SK-N-SH treated with all-trans-retinoic acid at 6 μM for 48 hours (cell line): ENCODE data around the gene DGCR2.

ENCODE experiments used
- ATAC-seq: fragments of 200-7000 bp; cut with Tn5 transposase; 3 replicates; pipeline ENCODE4 v1.9.1; 2020; ENCODE audit warnings: mild to moderate bottlenecking, moderate library complexity
- ARNTL ChIP-seq: fragments of 450-650 bp; formaldehyde crosslinking; IDR thresholded peaks from 2 replicates; pipeline ENCODE4 v1.5.0; 2020; ENCODE audit warnings: low read depth, mild to moderate bottlenecking, moderate library complexity, borderline replicate concordance
- BACH2 ChIP-seq: fragments of 250-450 bp; sonication (Bioruptor Pico); IDR thresholded peaks from 2 replicates; pipeline ENCODE4 v1.9.0; 2021; ENCODE audit warnings: mild to moderate bottlenecking, borderline replicate concordance
- CSDC2 ChIP-seq: fragments of 250-450 bp; sonication (Bioruptor Pico); IDR thresholded peaks from 2 replicates; pipeline ENCODE4 v1.5.0; 2020; ENCODE audit warnings: mild to moderate bottlenecking, moderate library complexity
- ESRRG ChIP-seq: fragments of 250-450 bp; sonication (Bioruptor Pico); IDR thresholded peaks from 2 replicates; pipeline ENCODE4 v1.6.1; 2021; ENCODE audit warnings: mild to moderate bottlenecking
- GLIS3 ChIP-seq: fragments of 250-450 bp; sonication (Bioruptor Pico); IDR thresholded peaks from 2 replicates; pipeline ENCODE4 v1.5.0; 2020; ENCODE audit warnings: mild to moderate bottlenecking, moderate library complexity
- ISL1 ChIP-seq: fragments of 250-450 bp; sonication (Bioruptor Pico); IDR thresholded peaks from 2 replicates; pipeline ENCODE4 v2.1.2; 2022; ENCODE audit warnings: mild to moderate bottlenecking, moderate library complexity
- OSR1 ChIP-seq: fragments of 250-450 bp; sonication (Bioruptor Pico); IDR thresholded peaks from 2 replicates; pipeline ENCODE4 v1.8.0; 2022; ENCODE audit warnings: moderate library complexity, mild to moderate bottlenecking, inconsistent platforms
- PPARA ChIP-seq: fragments of 250-450 bp; sonication (Bioruptor Pico); IDR thresholded peaks from 2 replicates; pipeline ENCODE4 v1.5.0; 2020; ENCODE audit warnings: mild to moderate bottlenecking, borderline replicate concordance
- SNAI2 ChIP-seq: fragments of 250-450 bp; sonication (Bioruptor Pico); IDR thresholded peaks from 2 replicates; pipeline ENCODE4 v1.5.0; 2020; ENCODE audit warnings: mild to moderate bottlenecking, moderate library complexity
- TOX ChIP-seq: fragments of 250-450 bp; sonication (Bioruptor Pico); IDR thresholded peaks from 2 replicates; pipeline ENCODE4 v1.8.0; 2021; ENCODE audit warnings: mild to moderate bottlenecking, moderate library complexity, borderline replicate concordance
- TSHZ2 ChIP-seq: fragments of 250-450 bp; sonication (Bioruptor Pico); IDR thresholded peaks from 2 replicates; pipeline ENCODE4 v1.5.0; 2020; ENCODE audit warnings: mild to moderate bottlenecking, moderate library complexity
- ZC3H10 ChIP-seq: fragments of 250-450 bp; sonication (Bioruptor Pico); IDR thresholded peaks from 2 replicates; pipeline ENCODE4 v1.5.1; 2021; ENCODE audit warnings: mild to moderate bottlenecking, moderate library complexity
- ZFP3 ChIP-seq: fragments of 250-450 bp; sonication (Bioruptor Pico); IDR thresholded peaks from 2 replicates; pipeline ENCODE4 v1.5.0; 2020; ENCODE audit warnings: mild to moderate bottlenecking, moderate library complexity
- ZFP30 ChIP-seq: fragments of 450-650 bp; formaldehyde crosslinking; IDR thresholded peaks from 2 replicates; pipeline ENCODE4 v1.5.0; 2022; ENCODE audit warnings: mild to moderate bottlenecking, moderate library complexity
- ZNF565 ChIP-seq: fragments of 450-650 bp; formaldehyde crosslinking; conservative IDR thresholded peaks from 2 replicates; pipeline ENCODE4 v1.5.0; 2020; ENCODE audit warnings: low read depth, mild to moderate bottlenecking, moderate library complexity
- ZNF70 ChIP-seq: fragments of 450-650 bp; formaldehyde crosslinking; IDR thresholded peaks from 2 replicates; pipeline ENCODE4 v1.5.0; 2020; ENCODE audit warnings: mild to moderate bottlenecking, moderate library complexity
- ZNF8 ChIP-seq: fragments of 450-650 bp; formaldehyde crosslinking; IDR thresholded peaks from 2 replicates; pipeline ENCODE4 v1.5.0; 2020; ENCODE audit warnings: mild to moderate bottlenecking, moderate library complexity
- TF ChIP-seq, protein P1 (sequence below): fragments of 250-450 bp; sonication (Bioruptor Pico); IDR thresholded peaks from 2 replicates; pipeline ENCODE4 v1.8.0; 2020; ENCODE audit warnings: mild to moderate bottlenecking, moderate library complexity, borderline replicate concordance
- TF ChIP-seq, protein P2 (sequence below): fragments of 250-450 bp; sonication (Bioruptor Pico); IDR thresholded peaks from 2 replicates; pipeline ENCODE4 v1.5.1; 2020; ENCODE audit warnings: low read depth, mild to moderate bottlenecking, moderate library complexity

Gene DGCR2

DNA sequence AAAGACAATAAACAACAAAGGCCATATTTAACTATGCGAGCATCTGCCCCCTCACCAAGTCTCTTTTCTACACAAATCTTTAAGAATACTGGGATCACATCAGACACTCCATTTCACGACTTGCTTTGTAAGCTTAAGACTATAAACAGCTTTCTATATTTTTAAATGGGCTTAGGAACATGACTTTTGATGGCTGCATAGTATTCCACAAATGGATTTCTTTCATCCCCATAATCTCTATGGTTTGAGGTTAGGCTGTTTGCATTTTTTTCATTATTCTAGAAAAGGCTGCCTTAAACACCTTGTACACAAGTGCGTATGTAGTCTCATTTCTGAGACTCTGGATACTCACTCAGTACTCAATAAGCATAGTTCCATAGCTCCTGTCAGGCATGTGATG is 52.8 kb downstream of the DGCR2 start:
- ATAC-seq, result no peak
- no peak for TF ChIP-seq TOX (CRISPR knock-in tag)
- no peak for TF ChIP-seq ZC3H10 (CRISPR knock-in tag)
- no peak for TF ChIP-seq ZFP30
- TF ChIP-seq CSDC2 (CRISPR knock-in tag), result no peak
- TF ChIP-seq ESRRG (CRISPR knock-in tag), result no peak
- TF ChIP-seq ZNF565, result no peak
- TF ChIP-seq ZFP3 (CRISPR knock-in tag), result no peak
- TF ChIP-seq, protein P1, sequence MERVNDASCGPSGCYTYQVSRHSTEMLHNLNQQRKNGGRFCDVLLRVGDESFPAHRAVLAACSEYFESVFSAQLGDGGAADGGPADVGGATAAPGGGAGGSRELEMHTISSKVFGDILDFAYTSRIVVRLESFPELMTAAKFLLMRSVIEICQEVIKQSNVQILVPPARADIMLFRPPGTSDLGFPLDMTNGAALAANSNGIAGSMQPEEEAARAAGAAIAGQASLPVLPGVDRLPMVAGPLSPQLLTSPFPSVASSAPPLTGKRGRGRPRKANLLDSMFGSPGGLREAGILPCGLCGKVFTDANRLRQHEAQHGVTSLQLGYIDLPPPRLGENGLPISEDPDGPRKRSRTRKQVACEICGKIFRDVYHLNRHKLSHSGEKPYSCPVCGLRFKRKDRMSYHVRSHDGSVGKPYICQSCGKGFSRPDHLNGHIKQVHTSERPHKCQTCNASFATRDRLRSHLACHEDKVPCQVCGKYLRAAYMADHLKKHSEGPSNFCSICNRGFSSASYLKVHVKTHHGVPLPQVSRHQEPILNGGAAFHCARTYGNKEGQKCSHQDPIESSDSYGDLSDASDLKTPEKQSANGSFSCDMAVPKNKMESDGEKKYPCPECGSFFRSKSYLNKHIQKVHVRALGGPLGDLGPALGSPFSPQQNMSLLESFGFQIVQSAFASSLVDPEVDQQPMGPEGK (CRISPR knock-in tag), result no peak
- no peak for TF ChIP-seq OSR1 (CRISPR knock-in tag)
- no peak for TF ChIP-seq BACH2 (CRISPR knock-in tag)
- TF ChIP-seq, all 23 proteins: peak for 0

DNA sequence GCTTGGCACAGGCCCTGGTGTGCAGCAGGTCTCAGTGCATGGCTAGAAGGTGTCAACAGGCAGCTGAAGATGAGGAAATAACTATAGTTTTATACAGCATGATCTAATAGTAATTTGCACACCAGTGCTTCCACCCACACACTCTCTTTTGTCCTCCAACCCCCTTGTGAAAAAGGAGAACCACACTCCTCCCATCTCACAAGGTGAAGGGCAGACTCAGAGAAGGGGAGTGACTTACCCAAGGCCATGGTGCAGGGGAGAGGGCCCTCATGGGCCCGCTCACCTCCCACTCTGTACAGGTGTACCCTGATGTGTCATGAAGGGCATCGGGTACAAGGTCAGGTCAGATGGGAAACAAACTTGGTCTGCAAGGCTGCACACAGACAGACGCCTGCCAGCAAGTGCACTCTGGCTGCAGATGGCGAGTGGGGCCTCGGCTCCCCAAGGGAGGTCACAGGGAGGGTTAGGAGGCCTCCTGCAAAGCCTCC is 53.4 kb downstream of the DGCR2 start:
- TF ChIP-seq TSHZ2 (CRISPR knock-in tag) (no peak), ZFP30 (no peak), SNAI2 (CRISPR knock-in tag) (no peak), ZFP3 (CRISPR knock-in tag) (no peak), ISL1 (CRISPR knock-in tag) (no peak), ZNF565 (no peak), ZNF70 (CRISPR knock-in tag) (no peak), ESRRG (CRISPR knock-in tag) (no peak)
- ATAC-seq, result no peak

DNA sequence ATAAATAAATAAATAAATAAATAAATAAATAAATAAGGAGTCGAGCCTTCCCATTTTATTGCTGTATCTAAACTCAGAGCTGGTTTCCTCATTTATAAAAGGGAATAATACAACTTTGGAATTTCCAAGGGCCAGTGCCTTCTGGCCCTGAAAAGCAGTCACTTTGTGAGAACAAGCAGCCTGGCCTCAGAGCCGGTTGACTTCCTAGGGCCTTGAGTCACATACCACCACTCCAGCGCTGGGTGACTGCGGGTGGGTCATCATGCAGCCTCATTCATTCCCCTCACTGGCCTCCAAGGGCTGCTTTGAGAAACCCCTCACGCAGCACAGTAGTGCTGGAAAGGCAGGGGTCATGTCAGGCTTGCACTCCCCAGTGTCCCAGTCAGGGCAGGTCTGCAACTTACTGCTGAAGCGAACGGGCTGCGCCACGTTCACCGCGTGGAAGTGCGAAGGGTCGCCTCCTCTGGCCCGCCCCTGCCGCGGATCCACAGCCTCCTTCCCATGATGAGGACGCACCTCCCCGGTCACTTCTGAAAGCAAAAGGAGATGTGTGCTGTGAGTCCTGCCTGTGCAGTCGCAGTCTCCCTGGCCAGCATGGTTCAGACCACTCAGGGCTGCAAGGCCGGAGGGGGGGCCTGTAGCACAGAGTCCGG is 54.4 kb downstream of the DGCR2 start:
- ATAC-seq, result no peak
- TF ChIP-seq ZNF70 (CRISPR knock-in tag), result no peak
- TF ChIP-seq, protein P2, sequence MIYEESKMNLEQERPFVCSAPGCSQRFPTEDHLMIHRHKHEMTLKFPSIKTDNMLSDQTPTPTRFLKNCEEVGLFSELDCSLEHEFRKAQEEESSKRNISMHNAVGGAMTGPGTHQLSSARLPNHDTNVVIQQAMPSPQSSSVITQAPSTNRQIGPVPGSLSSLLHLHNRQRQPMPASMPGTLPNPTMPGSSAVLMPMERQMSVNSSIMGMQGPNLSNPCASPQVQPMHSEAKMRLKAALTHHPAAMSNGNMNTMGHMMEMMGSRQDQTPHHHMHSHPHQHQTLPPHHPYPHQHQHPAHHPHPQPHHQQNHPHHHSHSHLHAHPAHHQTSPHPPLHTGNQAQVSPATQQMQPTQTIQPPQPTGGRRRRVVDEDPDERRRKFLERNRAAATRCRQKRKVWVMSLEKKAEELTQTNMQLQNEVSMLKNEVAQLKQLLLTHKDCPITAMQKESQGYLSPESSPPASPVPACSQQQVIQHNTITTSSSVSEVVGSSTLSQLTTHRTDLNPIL (CRISPR knock-in tag), result no peak
- TF ChIP-seq, protein P1 (CRISPR knock-in tag), result no peak
- no peak for TF ChIP-seq GLIS3 (CRISPR knock-in tag)
- TF ChIP-seq ARNTL (CRISPR knock-in tag), result no peak
- TF ChIP-seq, all 23 proteins: peak for 0

GRCh38 chr22:19066531-19067271 is 55.5 kb downstream of the DGCR2 start:
- ATAC-seq, result peak; percentile 98
- TF ChIP-seq ISL1 (CRISPR knock-in tag) (no peak), ZNF8 (CRISPR knock-in tag) (no peak), OSR1 (CRISPR knock-in tag) (no peak), CSDC2 (CRISPR knock-in tag) (no peak), ZNF565 (no peak), SNAI2 (CRISPR knock-in tag) (no peak), PPARA (CRISPR knock-in tag) (no peak), BACH2 (CRISPR knock-in tag) (no peak), TSHZ2 (CRISPR knock-in tag) (no peak), ZC3H10 (CRISPR knock-in tag) (no peak), ESRRG (CRISPR knock-in tag) (no peak), ARNTL (CRISPR knock-in tag) (no peak), ZFP30 (no peak), TOX (CRISPR knock-in tag) (no peak), GLIS3 (CRISPR knock-in tag) (no peak), ZNF70 (CRISPR knock-in tag) (no peak)
- TF ChIP-seq, protein P1 (CRISPR knock-in tag), result no peak
